GM12878 (cell line): ENCODE results near the gene STRBP. TPM values are rescaled to one million over a fixed set of nuclear protein-coding genes. Genes with fewer than 3 reads are reported as not detected.

Experiments used
- ATAC-seq: fragments of 200-7000 bp; cut with Tn5 transposase; 3 replicates; pipeline ENCODE4 v1.9.1; 2020; ENCODE audit warnings: mild to moderate bottlenecking, moderate library complexity
- BruUV-seq: library from RNA; stranded (reverse); fragments of 400-500 nt; replicated peaks from 2 replicates; lab custom pipeline; 2021; lab: Mats Ljungman, UMichigan
- CTCF ChIA-PET: fragments of 300-600 bp; sonication (Branson Sonifier 250); formaldehyde crosslinking; extraction: SDS; loops from one replicate; lab custom pipeline; 2021; ENCODE audit warnings: inconsistent platforms; lab: Yijun Ruan, JAX
- POLR2A ChIA-PET: fragments of 350-600 bp; formaldehyde crosslinking; extraction: SDS; loops from one replicate; lab custom pipeline; 2021; ENCODE audit warnings: inconsistent platforms; lab: Charles Lee
- RAD21 ChIA-PET: fragments of 300-600 bp; sonication (Branson Sonifier 250); formaldehyde crosslinking; loops from one replicate; lab custom pipeline; 2023; ENCODE audit warnings: antibody characterized with exemption; ENCODE audit not compliant: unreplicated experiment; lab: Charles Lee
- SMC1A ChIA-PET: fragments of 300-600 bp; sonication (Branson Sonifier 250); formaldehyde crosslinking; loops from one replicate; lab custom pipeline; 2023; ENCODE audit not compliant: unreplicated experiment, uncharacterized antibody; lab: Charles Lee
- DNase-seq: peaks from one replicate; pipeline ENCODE4 v3.0.0-alpha.2; 2011; ENCODE audit warnings: low read depth, low spot score
- FAIRE-seq: peaks from 3 replicates; lab custom pipeline; 2011; peaks lifted over from hg19 to GRCh38; lab: Jason Lieb, UNC
- H2AFZ ChIP-seq: 2 replicates; pipeline ENCODE4 v1.6.0; 2011; ENCODE audit warnings: low read depth, low read length, control low read depth; ENCODE audit not compliant: control insufficient read depth
- H3K27ac ChIP-seq: 2 replicates; pipeline ENCODE4 v1.5.1; 2011; ENCODE audit warnings: control low read depth; ENCODE audit not compliant: control insufficient read depth, insufficient read depth
- H3K27me3 ChIP-seq, 2 experiments: replicated peaks in 1 of 2; 2 replicates each; pipeline versions ENCODE4 v1.6.0 to v1.6.1; 2011; ENCODE audit warnings: low read length in 1 of 2; ENCODE audit not compliant: control insufficient read depth in 2 of 2, insufficient read depth in 2 of 2
- H3K36me3 ChIP-seq, 2 experiments: 2 replicates each; pipeline ENCODE4 v1.5.1; 2011; ENCODE audit warnings: low read length in 1 of 2; ENCODE audit not compliant: control insufficient read depth in 2 of 2, insufficient read depth in 2 of 2
- H3K4me1 ChIP-seq: 2 replicates; pipeline ENCODE4 v1.6.1; 2011; ENCODE audit warnings: mild to moderate bottlenecking, low read length, moderate library complexity, mixed read lengths; ENCODE audit not compliant: control insufficient read depth, insufficient read depth
- H3K4me2 ChIP-seq: 2 replicates; pipeline ENCODE4 v1.6.0; 2011; ENCODE audit warnings: control low read depth; ENCODE audit not compliant: control insufficient read depth, insufficient read depth
- H3K4me3 ChIP-seq: fragments of 200-600 bp; sonication (generic); 2 replicates; pipeline ENCODE4 v1.5.1; 2016
- H3K79me2 ChIP-seq: 2 replicates; pipeline ENCODE4 v1.6.0; 2011; ENCODE audit warnings: low read length; ENCODE audit not compliant: control insufficient read depth, insufficient read depth
- H3K9ac ChIP-seq: 2 replicates; pipeline ENCODE4 v1.8.0; 2011; ENCODE audit warnings: low read length, control low read depth, mixed read lengths; ENCODE audit not compliant: control insufficient read depth, insufficient read depth
- H3K9me3 ChIP-seq: replicated peaks from 3 replicates; pipeline ENCODE4 v1.5.1; 2011; ENCODE audit warnings: mild to moderate bottlenecking, low read length; ENCODE audit not compliant: control insufficient read depth, insufficient read depth
- H4K20me1 ChIP-seq: 2 replicates; pipeline ENCODE4 v1.6.0; 2011; ENCODE audit not compliant: control insufficient read depth, insufficient read depth
- CUX1 ChIP-seq: IDR thresholded peaks from 2 replicates; pipeline ENCODE4 v1.6.1; 2012; ENCODE audit warnings: improper control_type of control experiment, low read depth, low read length; ENCODE audit not compliant: insufficient replicate concordance
- FOXK2 ChIP-seq: fragments of 450-650 bp; IDR thresholded peaks from 2 replicates; pipeline ENCODE4 v1.6.1; 2017; ENCODE audit warnings: mild to moderate bottlenecking, moderate library complexity
- HDGF ChIP-seq: fragments of 450-650 bp; IDR thresholded peaks from 2 replicates; pipeline ENCODE4 v1.6.1; 2016; ENCODE audit warnings: antibody characterized with exemption
- HSF1 ChIP-seq: fragments of 150-350 bp; IDR thresholded peaks from 2 replicates; pipeline ENCODE4 v1.6.1; 2014; ENCODE audit warnings: mild to moderate bottlenecking, low read depth, low read length
- MXI1 ChIP-seq: fragments of 150-350 bp; IDR thresholded peaks from 2 replicates; pipeline ENCODE4 v1.6.1; 2011; ENCODE audit warnings: low read depth, mild to moderate bottlenecking, inconsistent platforms, low read length, improper control_type of control experiment
- TCF12 ChIP-seq: IDR thresholded peaks from 2 replicates; pipeline ENCODE4 v1.6.1; 2011; ENCODE audit warnings: low read depth, mild to moderate bottlenecking, low read length
- YBX1 ChIP-seq: fragments of 450-650 bp; IDR thresholded peaks from 2 replicates; pipeline ENCODE4 v1.6.1; 2016; ENCODE audit warnings: antibody characterized with exemption
- YY1 ChIP-seq: IDR thresholded peaks from 2 replicates; pipeline ENCODE4 v1.6.1; 2011; ENCODE audit warnings: low read depth, mild to moderate bottlenecking, low read length
- WGBS: methylation state at CpG from one replicate; pipeline ENCODE4 v1.1.6; 2016; ENCODE audit warnings: low lambda C conversion rate; ENCODE audit not compliant: insufficient replicate concordance, insufficient coverage; ENCODE audit errors: missing lambda C conversion rate; 5-methylcytosine and 5-hydroxymethylcytosine counted together
- in situ Hi-C: fragments of 300-500 bp; cut with MboI; formaldehyde crosslinking; loops from 9 replicates; pipeline ENCODE4 v1.14.3; 2018; ENCODE audit warnings: mixed read lengths
- intact Hi-C: fragments of 100-400 bp; cut with micrococcal nuclease; formaldehyde crosslinking; loops from one replicate; pipeline ENCODE4 v1.14.2; 2022; ENCODE audit not compliant: unreplicated experiment
- polyA plus RNA-seq, 11 experiments: library from polyadenylated mRNA; depleted of rRNA in 4 of 11; unstranded in 6 of 11; stranded (reverse) in 5 of 11; fragments of >200 nt; fragmentation: Nextera tagmentation in 4 of 11; fragmentation: Illumina TruSeq in 1 of 11; extraction: Ambion mirVana in 4 of 11; extraction: Trizol in 1 of 11; gene quantifications; 1 replicate in 1 of 11; 2 replicates in 10 of 11; pipeline versions ENCODE4 v1.2.1 to v1.2.3, GENCODE V29; 2011 to 2016; ENCODE audit warnings: inconsistent platforms in 2 of 11, missing spikeins in 2 of 11, low read depth in 1 of 11
- total RNA-seq, 4 experiments: library from RNA; depleted of rRNA in 3 of 4; stranded (reverse); fragments of >200 nt in 3 of 4; fragmentation: Illumina TruSeq in 1 of 4; extraction: Trizol in 1 of 4; gene quantifications; 2 replicates each; pipeline versions ENCODE4 v1.2.1 to v1.2.3, GENCODE V29; 2013 to 2021

STRBP gene
- total and polyA plus RNA-seq, 10 of the 15 experiments (the other 5 are each of a cell fraction or from before 2014, with no cell fraction given): 31.0 to 96.8 (median 71.4) TPM

GRCh38 chr9:123165813-123166212 lies 102.6 kb downstream of the STRBP start:
- 95% methylated on average over 1 of the region's 1 CpG for WGBS
- BruUV-seq: no TSS peak
- no peaks in the 10 kb centered on the region for H3K27me3 ChIP-seq
- H3K36me3 ChIP-seq: peaks cover 0 to 7% of the 10 kb centered on the region in 2 experiments; a peak in 3 of 4 replicates
- no peak for FAIRE-seq
- H2AFZ ChIP-seq: no peak overlapping the region
- no peak overlapping the region for H3K4me2 ChIP-seq
- DNase-seq: no peak
- no peaks in the 10 kb centered on the region for H3K9me3 ChIP-seq
- CTCF ChIA-PET: interaction anchor here (0.8 kb wide), 2 partner anchors 18 to 60 kb away, joined by 3 read pairs; no protein-coding TSS in a partner anchor
- ATAC-seq: no peak
- H3K9ac ChIP-seq: no peak overlapping the region
- RAD21 ChIA-PET: interaction anchor here (1.2 kb wide), 1 partner anchor 9 kb away, joined by 4 read pairs; no protein-coding TSS in a partner anchor
- H3K27ac ChIP-seq: no peak overlapping the region
- intact Hi-C loops: no loop called here
- SMC1A ChIA-PET: interaction anchor here (0.6 to 1.3 kb wide), 3 partner anchors 21 to 112 kb away, joined by 3 to 4 read pairs (median 3); no protein-coding TSS in a partner anchor
- in situ Hi-C loops: no loop called here
- TF ChIP-seq MXI1 (no peak), YY1 (no peak), CUX1 (no peak), HDGF (no peak), YBX1 (no peak), HSF1 (no peak), TCF12 (no peak), FOXK2 (no peak)
- POLR2A ChIA-PET: interaction anchor here (0.6 kb wide), 1 partner anchor 1025 kb away, joined by 3 read pairs; no protein-coding TSS in a partner anchor
- H3K4me3 ChIP-seq: no peak overlapping the region
- H3K79me2 ChIP-seq: no peaks in the 10 kb centered on the region; the same call in none of the 2 replicates
- no peaks in the 10 kb centered on the region for H4K20me1 ChIP-seq
- H3K4me1 ChIP-seq: peaks cover 12% of the 10 kb centered on the region
